GM19395 (cell line): ENCODE data around the gene BAG2.

Source experiments
- ATAC-seq: cut with Tn5 transposase; IDR thresholded peaks from one replicate; pipeline ENCODE4 v1.9.1; 2021; ENCODE audit warnings: mild to moderate bottlenecking, moderate library complexity; ENCODE audit not compliant: unreplicated experiment

Gene BAG2

GRCh38 chr6:57172136-57173055 lies at the start of gene BAG2:
TSS of gene BAG2 (plus strand) at chr6:57172326. CDS start at chr6:57172698, 372 bp downstream.
- ATAC-seq = peak; percentile 89

GRCh38 chr6:57123111-57123510 lies 49.0 kb upstream of the BAG2 start:
- no peak for ATAC-seq

GRCh38 chr6:57127763-57128162 lies 44.4 kb upstream of the BAG2 start:
- no peak for ATAC-seq

- ATAC-seq = no peak
Measured at GRCh38 chr6:57130661-57131177, 41.4 kb upstream of the BAG2 start.

GRCh38 chr6:57134954-57135353 lies 37.2 kb upstream of the BAG2 start:
- no peak for ATAC-seq

- no peak for ATAC-seq
Measured at GRCh38 chr6:57135885-57136284, 36.2 kb upstream of the BAG2 start.

DNA sequence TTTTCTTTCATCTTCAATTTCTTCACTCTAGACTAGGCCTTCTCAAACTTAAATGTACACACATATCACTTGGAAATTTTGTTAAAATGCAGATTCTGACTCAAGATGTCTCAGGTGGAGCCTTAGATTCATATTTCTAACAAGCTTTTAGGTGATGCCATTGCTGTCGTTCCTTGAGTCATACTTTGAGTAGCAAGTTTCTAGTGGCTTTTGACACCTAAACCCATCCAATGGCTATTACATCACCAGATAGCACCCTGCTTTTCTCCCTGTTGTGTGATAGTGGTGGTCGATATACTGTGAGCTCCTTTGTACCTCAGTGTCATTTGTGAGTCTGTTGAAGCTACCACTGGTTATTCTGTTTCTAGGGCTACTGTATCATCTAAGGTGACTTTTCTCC lies 34.8 kb upstream of the BAG2 start:
- no peak for ATAC-seq

- no peak for ATAC-seq
Measured at GRCh38 chr6:57138026-57138425, 34.1 kb upstream of the BAG2 start.

DNA sequence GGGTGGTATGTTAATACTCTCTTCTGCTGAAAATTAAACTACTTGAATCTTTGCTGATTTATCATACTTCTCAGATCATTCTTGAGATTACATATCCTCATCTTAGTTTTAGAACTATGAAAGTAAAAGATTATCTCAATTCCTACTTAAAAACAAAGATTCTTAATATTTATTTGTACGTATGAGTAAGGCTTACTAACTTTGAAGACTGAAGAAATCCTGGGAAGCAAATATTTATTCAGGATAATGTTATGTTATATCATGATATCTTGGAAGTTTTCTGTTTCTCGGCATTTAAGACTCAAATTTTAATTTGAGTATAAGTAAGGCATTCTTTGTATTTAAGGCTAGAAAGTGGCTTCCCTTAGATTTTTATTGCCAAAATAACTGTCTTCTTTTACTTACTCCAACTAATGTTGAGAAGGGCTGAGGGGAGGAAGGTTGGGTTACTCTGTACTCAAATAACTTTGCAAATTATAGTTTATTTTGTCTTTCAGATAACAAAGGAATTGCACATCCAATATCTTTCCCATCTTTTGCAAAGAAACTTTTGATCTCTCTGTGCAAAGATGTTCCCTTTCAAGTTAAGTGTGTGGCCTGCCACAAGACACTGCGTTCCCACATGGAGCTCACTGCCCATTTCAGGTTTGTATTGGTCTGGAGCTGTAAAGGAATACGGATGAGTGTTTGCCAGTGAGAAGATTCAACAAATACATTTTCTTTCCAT lies 30.5 kb upstream of the BAG2 start:
- no peak for ATAC-seq

DNA sequence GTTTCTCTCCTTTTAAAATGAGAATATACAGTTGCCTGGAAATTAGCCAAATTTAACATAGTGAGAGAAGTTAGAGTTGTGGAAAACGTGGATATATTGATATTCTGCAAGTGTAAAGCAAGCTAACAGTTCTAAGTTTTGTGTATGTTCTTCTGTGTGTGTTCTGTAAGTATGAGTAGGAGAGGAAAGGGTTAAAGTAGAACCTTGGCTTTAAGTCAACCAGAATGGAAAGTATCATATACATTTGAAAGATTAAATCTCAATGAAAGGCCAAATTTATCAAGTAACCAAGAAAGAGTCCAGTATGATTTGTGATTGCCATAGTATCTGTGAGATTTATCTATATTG lies 30.0 kb upstream of the BAG2 start:
- ATAC-seq = no peak

DNA sequence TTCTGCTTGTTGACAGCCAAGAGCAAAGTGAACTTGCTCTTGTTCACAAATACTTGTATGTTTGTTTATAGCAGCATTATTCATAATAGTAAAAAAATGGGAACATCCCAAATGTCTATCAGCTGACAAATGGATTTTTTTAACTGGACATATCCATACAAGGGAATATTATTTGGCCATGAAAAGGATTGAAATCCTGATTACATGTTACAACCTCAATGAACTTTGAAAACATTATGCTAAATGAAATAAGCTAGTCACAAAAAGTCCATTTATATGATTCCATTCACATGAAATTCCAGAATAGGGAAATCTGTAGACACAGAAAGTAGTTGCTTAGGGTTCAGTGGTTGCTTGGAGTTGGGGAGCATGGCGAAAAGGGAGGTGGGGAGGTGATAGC lies 28.4 kb upstream of the BAG2 start:
- no peak for ATAC-seq

DNA sequence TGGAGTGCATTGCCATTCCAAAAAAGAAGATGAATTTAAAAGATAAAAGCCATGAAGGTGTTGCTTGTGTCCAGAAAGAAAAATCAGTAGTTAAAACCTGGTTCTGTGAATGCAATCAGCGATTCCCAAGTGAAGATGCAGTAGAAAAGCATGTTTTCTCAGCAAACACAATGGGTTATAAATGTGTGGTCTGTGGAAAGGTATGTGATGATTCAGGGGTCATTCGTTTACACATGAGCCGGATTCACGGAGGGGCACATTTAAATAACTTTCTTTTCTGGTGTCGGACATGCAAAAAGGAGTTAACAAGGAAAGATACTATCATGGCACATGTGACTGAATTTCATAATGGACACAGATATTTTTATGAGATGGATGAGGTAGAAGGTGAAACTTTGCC lies 24.7 kb upstream of the BAG2 start:
- ATAC-seq = no peak

- ATAC-seq = no peak
Measured at GRCh38 chr6:57147955-57148858, 23.9 kb upstream of the BAG2 start.

- ATAC-seq = no peak
Measured at GRCh38 chr6:57158658-57159057, 13.5 kb upstream of the BAG2 start.

DNA sequence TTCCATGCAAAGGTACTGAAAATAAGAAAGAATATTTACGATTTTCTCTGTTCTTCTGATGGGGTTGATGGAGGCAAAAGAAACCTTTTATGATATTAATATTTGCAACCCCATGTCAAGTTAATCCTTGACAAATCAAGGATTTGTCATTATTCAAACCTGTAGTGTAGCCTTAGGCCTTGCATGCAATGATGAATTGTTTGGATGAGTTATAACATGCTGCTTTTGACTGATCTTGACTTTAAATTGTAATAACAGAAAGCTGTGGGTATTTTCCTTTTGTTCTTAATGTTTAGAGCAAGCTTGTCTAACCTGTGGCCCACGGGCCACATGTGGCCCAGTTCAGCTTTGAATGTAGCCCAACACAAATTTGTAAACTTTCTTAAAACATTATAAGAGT lies 13.0 kb upstream of the BAG2 start:
- ATAC-seq = no peak

- ATAC-seq = no peak
Measured at GRCh38 chr6:57162028-57162427, 10.1 kb upstream of the BAG2 start.

- ATAC-seq = no peak
Measured at GRCh38 chr6:57162516-57162915, 9.6 kb upstream of the BAG2 start.

- no peak for ATAC-seq
Measured at GRCh38 chr6:57163956-57164355, 8.2 kb upstream of the BAG2 start.

DNA sequence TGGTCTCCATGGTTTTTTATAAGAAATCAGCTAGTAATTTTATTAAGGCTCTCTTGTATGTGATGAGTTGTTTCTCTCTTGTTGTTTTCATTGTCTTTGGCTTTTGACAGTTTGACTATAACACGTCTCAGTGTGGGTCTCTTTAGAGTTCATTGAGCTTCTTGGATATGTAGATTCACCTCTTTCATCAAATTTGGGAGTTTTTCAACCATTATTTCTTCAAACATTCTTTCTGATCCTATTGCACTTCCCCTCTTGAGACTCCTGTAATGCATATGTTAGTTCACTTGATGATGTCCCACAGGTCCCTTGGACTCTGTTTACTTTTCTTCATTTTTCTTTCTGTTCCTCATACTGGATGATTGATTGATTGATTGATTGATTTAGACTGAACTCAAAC lies 7.0 kb upstream of the BAG2 start:
- ATAC-seq = no peak

- ATAC-seq = peak; percentile 22
Measured at GRCh38 chr6:57173056-57173885, 1.1 kb downstream of the BAG2 start.
